ENCODE data around the gene GRK6.

GRK6 gene

GRCh38 chr5:177426566-177427210 lies at the start of gene GRK6:
GRK6 (plus strand) TSS chr5:177426676; CDS start chr5:177426846, 170 bp downstream.
- DNase-seq (ENCODE audit: low spot score) = peak; percentile 34

- no peak for DNase-seq (ENCODE audit: low spot score)
Observed at GRCh38 chr5:177377851-177378776, 48.4 kb upstream of the GRK6 start.

- DNase-seq (ENCODE audit: low spot score) = peak; percentile 45
Observed at GRCh38 chr5:177378884-177379883, 47.3 kb upstream of the GRK6 start.

GRCh38 chr5:177380805-177381126 lies 45.7 kb upstream of the GRK6 start:
- DNase-seq (ENCODE audit: low spot score) = no peak

GRCh38 chr5:177382423-177383029 lies 44.0 kb upstream of the GRK6 start:
- DNase-seq (ENCODE audit: low spot score) = peak; percentile 30

GRCh38 chr5:177383181-177383580 lies 43.3 kb upstream of the GRK6 start:
- DNase-seq (ENCODE audit: low spot score) = no peak

GRCh38 chr5:177384134-177384533 lies 42.3 kb upstream of the GRK6 start, which contains the start of gene SLC34A1:
SLC34A1 (plus strand) TSS chr5:177384434; CDS start chr5:177385742, 1,308 bp downstream.
- no peak for DNase-seq (ENCODE audit: low spot score)

GRCh38 chr5:177385720-177386119 lies 40.8 kb upstream of the GRK6 start:
- DNase-seq (ENCODE audit: low spot score) = no peak

GRCh38 chr5:177386542-177386941 lies 39.9 kb upstream of the GRK6 start:
- no peak for DNase-seq (ENCODE audit: low spot score)

- no peak for DNase-seq (ENCODE audit: low spot score)
Observed at GRCh38 chr5:177387405-177387804, 39.1 kb upstream of the GRK6 start.

- no peak for DNase-seq (ENCODE audit: low spot score)
Observed at GRCh38 chr5:177388521-177389052, 37.9 kb upstream of the GRK6 start.

- DNase-seq (ENCODE audit: low spot score) = peak; percentile 81
Observed at GRCh38 chr5:177389241-177390169, 37.0 kb upstream of the GRK6 start.

GRCh38 chr5:177390363-177391300 lies 35.8 kb upstream of the GRK6 start:
- DNase-seq (ENCODE audit: low spot score) = peak; percentile 93

- no peak for DNase-seq (ENCODE audit: low spot score)
Observed at GRCh38 chr5:177392765-177393164, 33.7 kb upstream of the GRK6 start.

GRCh38 chr5:177393206-177393765 lies 33.2 kb upstream of the GRK6 start:
- no peak for DNase-seq (ENCODE audit: low spot score)

GRCh38 chr5:177393990-177394389 lies 32.5 kb upstream of the GRK6 start:
- DNase-seq (ENCODE audit: low spot score) = no peak

GRCh38 chr5:177396078-177396477 lies 30.4 kb upstream of the GRK6 start:
- DNase-seq (ENCODE audit: low spot score) = no peak

- no peak for DNase-seq (ENCODE audit: low spot score)
Observed at GRCh38 chr5:177396807-177397206, 29.7 kb upstream of the GRK6 start.

All from AG08395 (cell line).